Hepatocyte (in vitro differentiated cells): ENCODE measurements around the gene RNF130.

Source experiments
- CTCF ChIP-seq: fragments of 200-600 bp; sonication (generic); IDR thresholded peaks from 2 replicates; pipeline ENCODE4 v1.5.1; 2016; ENCODE audit warnings: antibody characterized with exemption, mild to moderate bottlenecking; ENCODE audit not compliant: poor library complexity
- EZH2phosphoT487 ChIP-seq: fragments of 200-600 bp; sonication (generic); IDR thresholded peaks from one replicate; pipeline ENCODE4 v1.6.1; 2018; ENCODE audit warnings: antibody characterized with exemption, mild to moderate bottlenecking, low read depth, moderate library complexity; ENCODE audit not compliant: unreplicated experiment, severe bottlenecking

DNA sequence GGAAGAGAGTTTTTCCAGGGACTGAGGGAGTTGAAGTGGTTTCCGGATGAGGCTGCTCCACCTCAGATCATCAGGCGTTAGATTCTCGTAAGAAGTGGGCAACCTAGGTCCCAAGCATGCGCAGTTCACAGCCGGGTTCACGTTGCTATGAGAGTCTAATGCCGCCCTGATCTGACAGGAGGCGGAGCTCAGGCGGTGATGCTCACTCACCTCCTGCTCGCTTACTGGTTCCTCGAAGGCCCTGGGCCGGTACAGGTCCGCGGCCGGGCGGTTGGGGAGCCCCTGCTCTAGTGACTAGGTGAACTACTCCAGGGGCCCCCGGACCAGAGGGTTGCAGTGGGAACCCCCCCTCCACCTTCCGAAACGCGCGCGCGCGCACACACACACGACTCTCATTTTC, 997 bp upstream of the RNF130 start:
- TF ChIP-seq CTCF, result no peak
- no peak for TF ChIP-seq EZH2phosphoT487
